ENCODE data around the gene MRPL36.

MRPL36 gene

GRCh38 chr5:1760231-1760630 is 39.4 kb downstream of the MRPL36 start:
- no peak overlapping the region for H3K4me3 ChIP-seq (replicated peaks in 1 of 2; ENCODE audit: low read depth in 2 of 2, low read length in 2 of 2)
- no peak for TF ChIP-seq CTCF (IDR thresholded peaks at IDR 0.05; ENCODE audit: low read depth, low read length)
- no peak for DNase-seq (ENCODE audit: low read depth in 2 of 2)

- no peak for DNase-seq (ENCODE audit: low read depth in 2 of 2)
- H3K4me3 ChIP-seq (replicated peaks in 1 of 2; ENCODE audit: low read depth in 2 of 2, low read length in 2 of 2): no peak overlapping the region
- no peak for TF ChIP-seq CTCF (IDR thresholded peaks at IDR 0.05; ENCODE audit: low read depth, low read length)
Observed at GRCh38 chr5:1759378-1759970, 40.2 kb downstream of the MRPL36 start.

- no peak for TF ChIP-seq CTCF (IDR thresholded peaks at IDR 0.05; ENCODE audit: low read depth, low read length)
- DNase-seq (ENCODE audit: low read depth in 2 of 2): no peak
- no peak overlapping the region for H3K4me3 ChIP-seq (replicated peaks in 1 of 2; ENCODE audit: low read depth in 2 of 2, low read length in 2 of 2)
Observed at GRCh38 chr5:1758574-1758973, 41.1 kb downstream of the MRPL36 start.

- H3K4me3 ChIP-seq (replicated peaks in 1 of 2; ENCODE audit: low read depth in 2 of 2, low read length in 2 of 2): no peak overlapping the region
- no peak for TF ChIP-seq CTCF (IDR thresholded peaks at IDR 0.05; ENCODE audit: low read depth, low read length)
- no peak for DNase-seq (ENCODE audit: low read depth in 2 of 2)
Observed at GRCh38 chr5:1757511-1757910, 42.1 kb downstream of the MRPL36 start.

GRCh38 chr5:1756481-1756880 is 43.2 kb downstream of the MRPL36 start:
- no peak for TF ChIP-seq CTCF (IDR thresholded peaks at IDR 0.05; ENCODE audit: low read depth, low read length)
- DNase-seq (ENCODE audit: low read depth in 2 of 2): no peak
- H3K4me3 ChIP-seq (replicated peaks in 1 of 2; ENCODE audit: low read depth in 2 of 2, low read length in 2 of 2): no peak overlapping the region

GRCh38 chr5:1755321-1755949 is 44.2 kb downstream of the MRPL36 start:
- H3K4me3 ChIP-seq (replicated peaks in 1 of 2; ENCODE audit: low read depth in 2 of 2, low read length in 2 of 2): no peak overlapping the region
- no peak for DNase-seq (ENCODE audit: low read depth in 2 of 2)
- TF ChIP-seq CTCF (IDR thresholded peaks at IDR 0.05; ENCODE audit: low read depth, low read length): no peak

Data from cardiac fibroblast (primary cell).